LNCAP (cell line): Measurements from ENCODE around the gene ARHGAP32.

Source experiments
- CTCF ChIP-seq: fragments of 450-650 bp; IDR thresholded peaks from 2 replicates; pipeline ENCODE4 v1.5.1; 2017; ENCODE audit warnings: mild to moderate bottlenecking

ARHGAP32 gene

GRCh38 chr11:129155745-129156144 lies 36.4 kb downstream of the ARHGAP32 start:
- no peak for TF ChIP-seq CTCF

GRCh38 chr11:129148487-129148886 lies 43.6 kb downstream of the ARHGAP32 start:
- no peak for TF ChIP-seq CTCF

- no peak for TF ChIP-seq CTCF
Measured at GRCh38 chr11:129146191-129146590, 45.9 kb downstream of the ARHGAP32 start.

GRCh38 chr11:129145276-129145675 lies 46.8 kb downstream of the ARHGAP32 start:
- TF ChIP-seq CTCF, result no peak

GRCh38 chr11:129144256-129144655 lies 47.9 kb downstream of the ARHGAP32 start:
- no peak for TF ChIP-seq CTCF

- no peak for TF ChIP-seq CTCF
Measured at GRCh38 chr11:129143335-129143734, 48.8 kb downstream of the ARHGAP32 start.

- no peak for TF ChIP-seq CTCF
Measured at GRCh38 chr11:129141748-129142523, 50.2 kb downstream of the ARHGAP32 start.

GRCh38 chr11:129131316-129131715 lies 60.8 kb downstream of the ARHGAP32 start:
- no peak for TF ChIP-seq CTCF
